Upper lobe of left lung (tissue), 6 donors: ENCODE measurements around the gene TOGARAM1. TPM values are rescaled to one million over a fixed set of nuclear protein-coding genes. Genes with fewer than 3 reads are reported as not detected.

Experiments
- ATAC-seq, 2 donors: fragments of 200-7000 bp; cut with Tn5 transposase; one replicate each; pipeline ENCODE4 v1.9.1; 2022; ENCODE audit warnings: mild to moderate bottlenecking in 2 of 2, moderate library complexity in 2 of 2; ENCODE audit not compliant: low FRiP score in 2 of 2
- DNase-seq, 2 donors: peaks; one replicate each; pipeline ENCODE4 v3.0.0-alpha.2; 2019 to 2020
- H3K27ac ChIP-seq, 4 donors: fragments of 200-600 bp; sonication (generic); one replicate each; pipeline ENCODE4 v1.5.1; 2016 to 2019
- H3K27me3 ChIP-seq, 4 donors: fragments of 200-600 bp; sonication (generic); one replicate each; pipeline ENCODE4 v1.5.1; 2017 to 2019
- H3K36me3 ChIP-seq, 4 donors: fragments of 200-600 bp; sonication (generic); one replicate each; pipeline ENCODE4 v1.5.1; 2016 to 2019
- H3K4me1 ChIP-seq, 4 donors: fragments of 200-600 bp; sonication (generic); one replicate each; pipeline ENCODE4 v1.5.1; 2018 to 2019
- H3K4me3 ChIP-seq, 4 donors: fragments of 200-600 bp; sonication (generic); one replicate each; pipeline ENCODE4 v1.5.1; 2017 to 2019; ENCODE audit warnings: mild to moderate bottlenecking in 2 of 4, moderate library complexity in 1 of 4
- H3K9me3 ChIP-seq, 4 donors: fragments of 200-600 bp; sonication (generic); one replicate each; pipeline ENCODE4 v1.5.1; 2018 to 2019
- EP300 ChIP-seq, 4 donors: sonication (generic); formaldehyde crosslinking; IDR thresholded peaks; one replicate each; pipeline ENCODE4 v1.5.1; 2017; ENCODE audit warnings: antibody characterized with exemption in 4 of 4, control low read depth in 2 of 4
- POLR2A ChIP-seq, 4 donors: fragments of 450-650 bp; IDR thresholded peaks; one replicate each; pipeline ENCODE4 v1.5.1; 2016 to 2017; ENCODE audit warnings: antibody characterized with exemption in 4 of 4, mild to moderate bottlenecking in 2 of 4
- POLR2AphosphoS5 ChIP-seq, 2 donors: sonication (generic); formaldehyde crosslinking; IDR thresholded peaks; one replicate each; pipeline ENCODE4 v1.5.1; 2017; ENCODE audit warnings: antibody characterized with exemption in 2 of 2
- WGBS, 2 donors: methylation state at CpG; one replicate each; pipeline ENCODE4 v1.1.5; 2017 to 2018; 5-methylcytosine and 5-hydroxymethylcytosine counted together
- total RNA-seq, 6 donors: library from RNA; depleted of rRNA in 4 of 6; stranded (reverse); fragments of >200 nt in 4 of 6; gene quantifications; one replicate each; pipeline versions ENCODE4 v1.1.0 to v1.2.1, GENCODE V29; 2016 to 2021
- TF ChIP-seq, protein P1 (sequence below), 6 experiments: fragments of 450-650 bp in 4 of 6; fragments of 200-600 bp in 2 of 6; sonication (generic) in 2 of 6; IDR thresholded peaks; one replicate each; pipeline ENCODE4 v1.5.1; 2016 to 2019; ENCODE audit warnings: antibody characterized with exemption in 6 of 6
- donor health status: DM: no; HTN: no; CAD: no; lungs with moderate emphysema.
- donor health status: DM: no; HTN: yes; CAD: no; lungs with severe emphysema.

Gene TOGARAM1, protein sequence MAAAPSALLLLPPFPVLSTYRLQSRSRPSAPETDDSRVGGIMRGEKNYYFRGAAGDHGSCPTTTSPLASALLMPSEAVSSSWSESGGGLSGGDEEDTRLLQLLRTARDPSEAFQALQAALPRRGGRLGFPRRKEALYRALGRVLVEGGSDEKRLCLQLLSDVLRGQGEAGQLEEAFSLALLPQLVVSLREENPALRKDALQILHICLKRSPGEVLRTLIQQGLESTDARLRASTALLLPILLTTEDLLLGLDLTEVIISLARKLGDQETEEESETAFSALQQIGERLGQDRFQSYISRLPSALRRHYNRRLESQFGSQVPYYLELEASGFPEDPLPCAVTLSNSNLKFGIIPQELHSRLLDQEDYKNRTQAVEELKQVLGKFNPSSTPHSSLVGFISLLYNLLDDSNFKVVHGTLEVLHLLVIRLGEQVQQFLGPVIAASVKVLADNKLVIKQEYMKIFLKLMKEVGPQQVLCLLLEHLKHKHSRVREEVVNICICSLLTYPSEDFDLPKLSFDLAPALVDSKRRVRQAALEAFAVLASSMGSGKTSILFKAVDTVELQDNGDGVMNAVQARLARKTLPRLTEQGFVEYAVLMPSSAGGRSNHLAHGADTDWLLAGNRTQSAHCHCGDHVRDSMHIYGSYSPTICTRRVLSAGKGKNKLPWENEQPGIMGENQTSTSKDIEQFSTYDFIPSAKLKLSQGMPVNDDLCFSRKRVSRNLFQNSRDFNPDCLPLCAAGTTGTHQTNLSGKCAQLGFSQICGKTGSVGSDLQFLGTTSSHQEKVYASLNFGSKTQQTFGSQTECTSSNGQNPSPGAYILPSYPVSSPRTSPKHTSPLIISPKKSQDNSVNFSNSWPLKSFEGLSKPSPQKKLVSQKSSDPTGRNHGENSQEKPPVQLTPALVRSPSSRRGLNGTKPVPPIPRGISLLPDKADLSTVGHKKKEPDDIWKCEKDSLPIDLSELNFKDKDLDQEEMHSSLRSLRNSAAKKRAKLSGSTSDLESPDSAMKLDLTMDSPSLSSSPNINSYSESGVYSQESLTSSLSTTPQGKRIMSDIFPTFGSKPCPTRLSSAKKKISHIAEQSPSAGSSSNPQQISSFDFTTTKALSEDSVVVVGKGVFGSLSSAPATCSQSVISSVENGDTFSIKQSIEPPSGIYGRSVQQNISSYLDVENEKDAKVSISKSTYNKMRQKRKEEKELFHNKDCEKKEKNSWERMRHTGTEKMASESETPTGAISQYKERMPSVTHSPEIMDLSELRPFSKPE (N-terminal part only)
- 10 to 100 TPM; 11.3 to 42.3 (median 16.2) TPM for total RNA-seq

DNA sequence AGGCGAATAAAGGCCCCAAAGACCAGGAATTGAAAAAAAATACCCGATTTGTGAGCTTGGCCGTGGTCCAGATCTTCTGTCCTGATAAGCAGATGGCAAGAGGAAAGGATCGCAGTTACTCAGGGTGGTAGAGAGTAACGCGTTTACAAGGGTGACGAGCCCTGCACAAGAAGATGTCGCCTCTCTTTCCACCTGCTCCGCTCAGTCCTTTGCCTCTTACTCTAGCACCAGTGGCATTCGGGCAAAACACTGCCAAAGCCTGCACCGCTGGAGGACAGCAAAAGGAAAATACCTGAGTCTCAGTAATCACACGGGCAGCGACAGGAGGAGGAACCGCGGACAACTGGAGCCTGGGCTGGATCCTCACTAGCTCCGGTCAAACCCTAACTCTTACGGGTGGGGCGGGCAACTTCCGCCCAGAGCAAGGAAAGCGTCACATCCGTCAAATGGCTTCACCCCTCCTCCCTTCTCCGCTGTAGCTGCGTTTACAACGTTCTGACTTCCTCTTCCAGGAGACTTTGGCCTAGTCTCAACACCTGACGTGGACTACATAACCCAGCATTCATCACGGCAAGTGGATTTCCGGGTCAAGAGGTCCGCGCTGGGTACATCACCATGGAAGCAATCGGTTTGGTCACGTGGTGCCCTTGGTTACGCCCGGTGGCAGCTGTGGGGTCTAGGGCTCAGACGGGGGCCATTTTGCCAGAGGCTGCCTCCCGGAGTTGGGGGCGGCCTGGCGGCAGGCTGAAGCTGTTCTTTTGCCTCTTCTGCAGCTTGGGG, at the start of gene TOGARAM1, which contains the start of gene KLHL28:
TOGARAM1 (plus strand) TSS at position 637 of the 780 bp plus-strand sequence. CDS start 232 bp downstream, outside the sequence.
KLHL28 (minus strand) TSS at position 394 of the 780 bp plus-strand sequence. CDS start 16,019 bp downstream, outside the sequence.
- Histone ChIP-seq H3K4me3 (peak within 1 kb of the TSS; percentile 90 to 93 (median 90)), H3K27me3 (no peaks in the 10 kb centered on the region), H3K9me3 (no peaks in the 10 kb centered on the region), H3K36me3 (no peaks in the 10 kb centered on the region), H3K27ac (peak within 1 kb of the TSS; percentile 87 to 93 (median 90)), H3K4me1 (peaks cover 40 to 68% (median 55%) of the 10 kb centered on the region in 4 donors)
- WGBS, 2 donors = 0% methylated on average over 29 to 35 of the region's 37 CpGs
- DNase-seq (peak; percentile 89 to 99), ATAC-seq (peak; percentile 98 to 100)
- TF ChIP-seq EP300 (IDR thresholded peaks at IDR 0.05) = peak in 1 of 4 donors; percentile 90
- TF ChIP-seq, protein P1, sequence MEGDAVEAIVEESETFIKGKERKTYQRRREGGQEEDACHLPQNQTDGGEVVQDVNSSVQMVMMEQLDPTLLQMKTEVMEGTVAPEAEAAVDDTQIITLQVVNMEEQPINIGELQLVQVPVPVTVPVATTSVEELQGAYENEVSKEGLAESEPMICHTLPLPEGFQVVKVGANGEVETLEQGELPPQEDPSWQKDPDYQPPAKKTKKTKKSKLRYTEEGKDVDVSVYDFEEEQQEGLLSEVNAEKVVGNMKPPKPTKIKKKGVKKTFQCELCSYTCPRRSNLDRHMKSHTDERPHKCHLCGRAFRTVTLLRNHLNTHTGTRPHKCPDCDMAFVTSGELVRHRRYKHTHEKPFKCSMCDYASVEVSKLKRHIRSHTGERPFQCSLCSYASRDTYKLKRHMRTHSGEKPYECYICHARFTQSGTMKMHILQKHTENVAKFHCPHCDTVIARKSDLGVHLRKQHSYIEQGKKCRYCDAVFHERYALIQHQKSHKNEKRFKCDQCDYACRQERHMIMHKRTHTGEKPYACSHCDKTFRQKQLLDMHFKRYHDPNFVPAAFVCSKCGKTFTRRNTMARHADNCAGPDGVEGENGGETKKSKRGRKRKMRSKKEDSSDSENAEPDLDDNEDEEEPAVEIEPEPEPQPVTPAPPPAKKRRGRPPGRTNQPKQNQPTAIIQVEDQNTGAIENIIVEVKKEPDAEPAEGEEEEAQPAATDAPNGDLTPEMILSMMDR (IDR thresholded peaks at IDR 0.05) = peak in 1 of 6 experiments; percentile 23
- peak in 3 of 4 donors; percentile 78 to 92 (median 85) for TF ChIP-seq POLR2A (IDR thresholded peaks at IDR 0.05)
- TF ChIP-seq POLR2AphosphoS5 (IDR thresholded peaks at IDR 0.05) = peak; percentile 94 to 95

DNA sequence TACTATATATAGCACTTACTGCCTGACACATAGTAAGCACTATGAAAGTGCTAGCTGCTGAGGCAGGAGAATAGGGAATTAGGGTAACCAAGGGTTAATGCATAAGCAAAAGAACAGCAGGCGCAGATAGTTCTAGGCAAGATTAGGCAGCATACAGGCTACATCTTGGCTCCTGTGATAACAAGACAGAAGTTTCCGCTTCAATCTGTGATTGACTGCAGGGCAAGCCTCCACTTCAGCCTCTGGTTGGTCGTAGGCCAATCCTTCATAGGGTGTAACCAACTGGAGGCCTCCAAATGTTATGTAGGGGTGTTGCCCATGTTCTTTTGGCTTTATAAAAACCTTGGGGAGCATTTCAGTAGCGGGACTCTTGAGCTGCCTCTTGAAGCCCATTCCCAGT, 47.1 kb upstream of the TOGARAM1 start:
- Histone ChIP-seq H3K36me3 (no peaks in the 10 kb centered on the region), H3K9me3 (peaks cover 0 to 4% (median 0%) of the 10 kb centered on the region in 4 donors), H3K4me1 (peaks cover 3 to 17% (median 5%) of the 10 kb centered on the region in 4 donors), H3K27ac (no peak overlapping the region), H3K4me3 (no peak overlapping the region), H3K27me3 (peaks cover 0 to 9% (median 4%) of the 10 kb centered on the region in 4 donors)
- TF ChIP-seq POLR2A (IDR thresholded peaks at IDR 0.05) = no peak
- TF ChIP-seq, protein P1 (IDR thresholded peaks at IDR 0.05) = no peak
- no peak for TF ChIP-seq POLR2AphosphoS5 (IDR thresholded peaks at IDR 0.05)
- no peak for TF ChIP-seq EP300 (IDR thresholded peaks at IDR 0.05)
- WGBS, 2 donors = 53 to 60% methylated on average over 4 of the region's 4 CpGs
- DNase-seq (no peak), ATAC-seq (peak in 1 of 2 donors; percentile 69)

DNA sequence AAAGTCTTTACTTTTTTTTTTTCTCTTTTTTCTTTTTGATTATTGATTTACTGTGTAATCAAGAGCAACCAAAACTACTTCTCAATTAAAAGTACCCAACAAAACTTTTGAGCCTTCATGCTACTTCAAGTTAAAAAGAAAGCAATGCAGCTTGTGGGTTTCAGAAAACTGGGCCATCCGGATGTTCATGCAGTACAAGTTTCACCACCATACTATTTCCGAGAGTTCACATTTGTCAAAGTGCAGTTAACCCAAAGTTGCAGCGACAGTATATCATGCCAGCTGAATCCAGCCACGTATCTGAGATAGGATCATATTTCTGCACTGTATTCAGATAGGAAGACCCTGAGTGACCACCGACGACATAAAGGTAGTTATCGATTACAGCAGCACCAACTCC, 33.2 kb upstream of the TOGARAM1 start:
- no peaks in the 10 kb centered on the region for H3K9me3 ChIP-seq
- no peaks in the 10 kb centered on the region for H3K4me1 ChIP-seq
- H3K27me3 ChIP-seq = no peaks in the 10 kb centered on the region
- no peak overlapping the region for H3K4me3 ChIP-seq
- no peak for TF ChIP-seq POLR2A (IDR thresholded peaks at IDR 0.05)
- TF ChIP-seq, protein P1 (IDR thresholded peaks at IDR 0.05) = no peak
- TF ChIP-seq EP300 (IDR thresholded peaks at IDR 0.05) = no peak
- TF ChIP-seq POLR2AphosphoS5 (IDR thresholded peaks at IDR 0.05) = no peak
- DNase-seq = no peak
- WGBS, 2 donors = 90 to 93% methylated on average over 7 of the region's 7 CpGs
- peaks cover 0 to 7% (median 0%) of the 10 kb centered on the region in 4 donors for H3K36me3 ChIP-seq
- H3K27ac ChIP-seq = no peak overlapping the region
- ATAC-seq = no peak

DNA sequence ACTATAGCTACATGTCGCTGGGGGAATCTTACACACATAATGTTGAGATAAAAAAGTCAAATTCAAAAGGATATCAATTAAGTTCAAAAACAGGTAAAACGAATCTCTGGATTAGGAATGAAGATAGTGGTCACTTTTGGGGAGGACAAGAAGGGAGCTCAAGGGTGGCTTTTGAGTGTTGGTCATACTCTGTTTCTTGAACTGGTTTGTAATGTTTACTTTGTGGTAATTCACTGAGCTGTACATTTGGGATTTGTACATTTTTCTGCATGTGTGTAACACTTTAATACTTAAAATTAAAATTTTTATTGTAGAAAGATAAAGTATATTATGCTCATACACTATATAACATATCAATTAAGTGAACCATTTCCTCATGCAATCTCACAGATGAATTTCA, 26.8 kb upstream of the TOGARAM1 start:
- H3K27me3 ChIP-seq = no peaks in the 10 kb centered on the region
- peaks cover 0 to 8% (median 0%) of the 10 kb centered on the region in 4 donors for H3K36me3 ChIP-seq
- DNase-seq (no peak), ATAC-seq (no peak)
- no peak overlapping the region for H3K27ac ChIP-seq
- no peaks in the 10 kb centered on the region for H3K4me1 ChIP-seq
- H3K9me3 ChIP-seq = no peaks in the 10 kb centered on the region
- 87 to 90% methylated on average over 2 of the region's 2 CpGs for WGBS, 2 donors
- H3K4me3 ChIP-seq = no peak overlapping the region
- TF ChIP-seq POLR2AphosphoS5 (IDR thresholded peaks at IDR 0.05) (no peak), EP300 (IDR thresholded peaks at IDR 0.05) (no peak), POLR2A (IDR thresholded peaks at IDR 0.05) (no peak)
- TF ChIP-seq, protein P1 (IDR thresholded peaks at IDR 0.05) = no peak
